ENCODE data around the gene RNF115.

The RNF115 gene

DNA sequence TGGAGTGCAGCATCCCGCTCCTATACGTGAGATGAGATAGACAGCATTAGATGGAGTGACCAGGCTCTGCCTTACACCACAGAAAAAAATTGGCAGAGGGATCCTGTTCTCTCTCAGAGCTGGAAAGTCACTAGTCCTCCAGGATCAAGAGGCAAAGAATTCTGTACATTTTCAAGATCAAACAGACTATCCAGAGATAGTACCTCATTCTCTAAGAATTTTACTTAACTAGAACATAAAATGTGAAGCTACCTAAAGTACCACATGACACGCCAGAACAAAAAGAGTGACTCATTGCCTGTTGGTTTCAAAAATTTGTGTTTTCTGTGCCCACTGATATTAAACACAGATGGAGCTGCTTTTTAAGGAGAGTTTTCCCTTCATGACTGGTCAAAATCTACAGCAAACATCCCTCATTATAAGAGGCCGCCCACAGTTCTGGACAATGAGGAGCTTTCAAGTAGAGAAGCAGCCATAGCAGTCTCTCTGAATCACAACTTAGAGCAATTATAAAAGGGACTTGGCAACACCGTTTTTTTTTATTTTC is 72.3 kb downstream of the RNF115 start:
- Histone ChIP-seq H3K36me3 (ENCODE audit: control insufficient read depth, low read length) (peaks cover 44% of the 10 kb centered on the region), H3K79me2 (ENCODE audit: control insufficient read depth, low read length) (no peaks in the 10 kb centered on the region), H3K9me2 (replicated peaks; ENCODE audit: control insufficient read depth, low read length) (no peaks in the 10 kb centered on the region), H3K27me3 (ENCODE audit: control insufficient read depth, low read length) (no peaks in the 10 kb centered on the region), H3F3A (ENCODE audit: control insufficient read depth, insufficient read depth) (no peaks in the 10 kb centered on the region), H3K9me3 (ENCODE audit: control insufficient read depth, insufficient read depth, low read length) (no peaks in the 10 kb centered on the region), H3K4me2 (ENCODE audit: low read length) (no peak overlapping the region), H3K27ac (ENCODE audit: low read depth, low read length) (no peak overlapping the region), H3K4me1 (ENCODE audit: control insufficient read depth, low read length) (no peaks in the 10 kb centered on the region), H4K20me1 (ENCODE audit: control insufficient read depth, insufficient read depth, low read depth, low read length) (no peaks in the 10 kb centered on the region), H3K4me3 (ENCODE audit: low read length) (no peak overlapping the region)
- TF ChIP-seq EZH2phosphoT487 (IDR thresholded peaks at IDR 0.05; ENCODE audit: borderline replicate concordance, low read length) = no peak
- TF ChIP-seq, protein P1, sequence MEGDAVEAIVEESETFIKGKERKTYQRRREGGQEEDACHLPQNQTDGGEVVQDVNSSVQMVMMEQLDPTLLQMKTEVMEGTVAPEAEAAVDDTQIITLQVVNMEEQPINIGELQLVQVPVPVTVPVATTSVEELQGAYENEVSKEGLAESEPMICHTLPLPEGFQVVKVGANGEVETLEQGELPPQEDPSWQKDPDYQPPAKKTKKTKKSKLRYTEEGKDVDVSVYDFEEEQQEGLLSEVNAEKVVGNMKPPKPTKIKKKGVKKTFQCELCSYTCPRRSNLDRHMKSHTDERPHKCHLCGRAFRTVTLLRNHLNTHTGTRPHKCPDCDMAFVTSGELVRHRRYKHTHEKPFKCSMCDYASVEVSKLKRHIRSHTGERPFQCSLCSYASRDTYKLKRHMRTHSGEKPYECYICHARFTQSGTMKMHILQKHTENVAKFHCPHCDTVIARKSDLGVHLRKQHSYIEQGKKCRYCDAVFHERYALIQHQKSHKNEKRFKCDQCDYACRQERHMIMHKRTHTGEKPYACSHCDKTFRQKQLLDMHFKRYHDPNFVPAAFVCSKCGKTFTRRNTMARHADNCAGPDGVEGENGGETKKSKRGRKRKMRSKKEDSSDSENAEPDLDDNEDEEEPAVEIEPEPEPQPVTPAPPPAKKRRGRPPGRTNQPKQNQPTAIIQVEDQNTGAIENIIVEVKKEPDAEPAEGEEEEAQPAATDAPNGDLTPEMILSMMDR (IDR thresholded peaks at IDR 0.05; ENCODE audit: low read depth, low read length, poor library complexity, severe bottlenecking) = no peak

DNA sequence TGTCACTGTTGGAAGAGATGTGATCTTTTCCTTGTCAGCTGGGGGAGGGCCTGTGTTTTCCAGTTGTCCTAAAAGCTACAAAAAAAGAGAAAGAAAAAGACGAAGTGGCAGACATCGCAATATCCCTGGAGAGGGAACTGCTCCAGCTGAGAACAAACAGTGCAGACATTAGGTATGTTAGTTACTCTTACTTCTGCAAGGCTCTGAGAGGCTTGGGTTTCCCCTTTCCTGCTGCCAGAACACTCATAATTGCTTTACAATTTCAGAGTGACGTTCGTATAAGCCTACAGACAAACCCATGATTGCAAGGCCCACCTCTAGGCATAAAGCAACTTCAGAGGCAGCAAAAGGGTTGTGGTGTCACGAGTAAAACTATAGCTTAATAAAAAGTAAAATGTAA is 73.5 kb downstream of the RNF115 start:
- H3K4me3 ChIP-seq (ENCODE audit: low read length) = no peak overlapping the region
- H3K9me2 ChIP-seq (replicated peaks; ENCODE audit: control insufficient read depth, low read length) = no peaks in the 10 kb centered on the region
- no peaks in the 10 kb centered on the region for H3K9me3 ChIP-seq (ENCODE audit: control insufficient read depth, insufficient read depth, low read length)
- no peak overlapping the region for H3K27ac ChIP-seq (ENCODE audit: low read depth, low read length)
- H3F3A ChIP-seq (ENCODE audit: control insufficient read depth, insufficient read depth) = no peaks in the 10 kb centered on the region
- no peak overlapping the region for H3K4me2 ChIP-seq (ENCODE audit: low read length)
- H4K20me1 ChIP-seq (ENCODE audit: control insufficient read depth, insufficient read depth, low read depth, low read length) = no peaks in the 10 kb centered on the region
- peaks cover 48% of the 10 kb centered on the region for H3K36me3 ChIP-seq (ENCODE audit: control insufficient read depth, low read length)
- TF ChIP-seq, protein P1 (IDR thresholded peaks at IDR 0.05; ENCODE audit: low read depth, low read length, poor library complexity, severe bottlenecking) = no peak
- no peak for TF ChIP-seq EZH2phosphoT487 (IDR thresholded peaks at IDR 0.05; ENCODE audit: borderline replicate concordance, low read length)
- H3K79me2 ChIP-seq (ENCODE audit: control insufficient read depth, low read length) = no peaks in the 10 kb centered on the region
- no peaks in the 10 kb centered on the region for H3K4me1 ChIP-seq (ENCODE audit: control insufficient read depth, low read length)
- no peaks in the 10 kb centered on the region for H3K27me3 ChIP-seq (ENCODE audit: control insufficient read depth, low read length)

DNA sequence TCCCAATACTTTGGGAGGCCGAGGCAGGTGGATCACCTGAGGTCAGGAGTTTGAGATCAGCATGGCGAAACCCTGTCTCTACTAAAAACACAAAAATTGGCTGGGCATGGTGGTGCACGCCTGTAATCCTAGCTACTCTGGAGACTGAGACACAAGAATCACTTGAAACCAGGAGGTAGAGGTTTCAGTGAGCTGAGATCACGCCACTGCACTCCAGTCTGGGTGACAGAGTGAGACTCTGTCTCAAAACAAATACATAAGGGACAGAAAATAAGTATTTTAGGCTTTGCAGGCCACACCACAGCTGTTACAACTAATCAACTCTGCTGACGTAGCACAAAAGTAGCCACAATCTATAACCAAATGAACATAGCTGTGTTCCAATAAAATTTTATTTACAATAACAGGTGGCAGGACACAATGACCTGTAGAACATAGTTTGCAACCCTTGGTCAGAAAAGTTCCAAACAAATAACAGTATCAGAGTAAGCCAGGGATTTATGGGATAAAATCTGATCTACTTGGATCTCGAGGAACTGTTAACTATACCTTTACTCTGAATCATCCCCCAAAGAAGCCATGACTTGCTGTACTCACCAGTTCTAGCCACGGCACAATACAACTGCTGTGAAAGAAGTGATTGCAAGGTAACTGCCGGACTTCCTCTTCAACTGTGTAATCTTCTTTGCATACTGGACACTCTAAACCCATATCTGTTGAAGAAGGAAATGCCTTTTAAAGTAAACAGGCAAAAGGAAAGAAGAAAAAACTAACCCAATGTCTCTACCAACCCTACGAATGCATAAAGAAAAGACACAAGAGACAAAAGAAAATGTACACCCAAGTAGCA is 76.3 kb downstream of the RNF115 start:
- no peak for TF ChIP-seq EZH2phosphoT487 (IDR thresholded peaks at IDR 0.05; ENCODE audit: borderline replicate concordance, low read length)
- TF ChIP-seq, protein P1 (IDR thresholded peaks at IDR 0.05; ENCODE audit: low read depth, low read length, poor library complexity, severe bottlenecking) = no peak
- H3F3A ChIP-seq (ENCODE audit: control insufficient read depth, insufficient read depth) = no peaks in the 10 kb centered on the region
- H3K4me3 ChIP-seq (ENCODE audit: low read length) = no peak overlapping the region
- no peaks in the 10 kb centered on the region for H4K20me1 ChIP-seq (ENCODE audit: control insufficient read depth, insufficient read depth, low read depth, low read length)
- peaks cover 55% of the 10 kb centered on the region for H3K36me3 ChIP-seq (ENCODE audit: control insufficient read depth, low read length)
- H3K9me3 ChIP-seq (ENCODE audit: control insufficient read depth, insufficient read depth, low read length) = no peaks in the 10 kb centered on the region
- no peaks in the 10 kb centered on the region for H3K27me3 ChIP-seq (ENCODE audit: control insufficient read depth, low read length)
- H3K4me2 ChIP-seq (ENCODE audit: low read length) = no peak overlapping the region
- no peaks in the 10 kb centered on the region for H3K9me2 ChIP-seq (replicated peaks; ENCODE audit: control insufficient read depth, low read length)
- no peaks in the 10 kb centered on the region for H3K79me2 ChIP-seq (ENCODE audit: control insufficient read depth, low read length)
- no peak overlapping the region for H3K27ac ChIP-seq (ENCODE audit: low read depth, low read length)
- no peaks in the 10 kb centered on the region for H3K4me1 ChIP-seq (ENCODE audit: control insufficient read depth, low read length)

Data from DOHH2 (cell line).